IgD-negative memory B cell (primary cell): ENCODE measurements around the gene ADAP1. TPM values are rescaled to one million over a fixed set of nuclear protein-coding genes. Genes with fewer than 3 reads are reported as not detected.
"Not testable (repeated sequence)": the region's sequence is repeated elsewhere in the genome, so short reads cannot be mapped to it uniquely, and the experiment has no call there.

Experiments used
- H3K27ac Mint-ChIP-seq, 3 donors: one replicate each; pipeline ENCODE4 v1.8.0; 2020 to 2022; ENCODE audit warnings: mild to moderate bottlenecking in 3 of 3, mixed read lengths in 3 of 3, moderate library complexity in 1 of 3
- H3K27me3 Mint-ChIP-seq: one replicate; pipeline ENCODE4 v1.8.0; 2021; ENCODE audit warnings: mixed read lengths
- H3K36me3 Mint-ChIP-seq: one replicate; pipeline ENCODE4 v1.8.0; 2020; ENCODE audit warnings: mild to moderate bottlenecking, mixed read lengths
- H3K4me1 Mint-ChIP-seq, 3 donors: one replicate each; pipeline ENCODE4 v1.8.0; 2020 to 2022; ENCODE audit warnings: mixed read lengths in 3 of 3, mild to moderate bottlenecking in 1 of 3
- H3K4me3 Mint-ChIP-seq, 4 donors: one replicate each; pipeline ENCODE4 v1.8.0; 2020 to 2022; ENCODE audit warnings: mild to moderate bottlenecking in 4 of 4, mixed read lengths in 4 of 4, moderate library complexity in 3 of 4
- H3K9me3 Mint-ChIP-seq, 3 donors: one replicate each; pipeline ENCODE4 v1.8.0; 2020 to 2021; ENCODE audit warnings: mixed read lengths in 3 of 3, mild to moderate bottlenecking in 1 of 3
- polyA plus RNA-seq: library from polyadenylated mRNA; unstranded; fragments of 300-500 nt; fragmentation: Illumina TruSeq; gene quantifications from one replicate; pipeline ENCODE4 v1.2.3, GENCODE V29; 2021

ADAP1 gene
- polyA plus RNA-seq, 1 donor from 2014 or later = 6.4 TPM

DNA sequence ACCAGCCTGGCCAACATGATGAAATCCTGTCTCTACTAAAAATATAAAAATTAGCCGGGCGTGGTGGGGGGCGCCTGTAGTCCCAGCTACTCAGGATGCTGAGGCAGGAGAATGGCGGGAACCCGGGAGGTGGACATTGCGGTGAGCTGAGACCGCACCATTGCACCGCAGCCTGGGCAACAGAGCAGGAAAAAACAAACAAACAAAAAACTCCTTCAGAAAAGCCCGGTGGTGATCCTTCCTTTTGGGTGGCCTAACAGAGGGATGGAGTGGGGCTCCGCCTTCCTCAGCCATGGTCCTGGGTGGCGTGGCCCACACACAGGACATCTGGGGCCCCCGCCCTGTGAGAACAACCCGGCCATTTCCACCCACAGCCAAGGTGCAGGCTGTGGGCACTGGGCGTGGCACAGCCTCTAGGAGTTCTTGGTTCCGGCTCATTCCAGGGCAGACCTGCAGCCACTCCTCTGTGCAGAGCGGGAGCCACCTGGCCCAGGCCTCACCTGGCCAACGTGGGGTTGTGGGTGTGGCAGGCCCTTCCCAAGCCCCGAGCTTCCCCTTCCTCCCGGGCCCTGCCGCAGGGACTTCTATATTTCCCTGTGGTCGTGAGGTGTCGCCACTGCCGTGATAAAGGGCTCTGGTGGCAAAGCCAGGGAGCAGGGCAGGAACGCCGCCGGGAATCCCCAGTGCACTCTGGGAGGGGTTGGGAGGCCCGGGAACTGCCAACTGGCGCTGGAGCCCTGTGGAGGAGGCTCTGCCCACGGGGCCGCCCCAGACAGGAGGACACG is 40.6 kb downstream of the ADAP1 start:
- H3K27ac Mint-ChIP-seq = no peak overlapping the region
- H3K4me1 Mint-ChIP-seq = peaks cover 5 to 14% (median 11%) of the 10 kb centered on the region in 3 donors
- H3K4me3 Mint-ChIP-seq = peak overlapping the region in 1 of 4 donors; percentile 14
- no peaks in the 10 kb centered on the region for H3K36me3 Mint-ChIP-seq
- H3K9me3 Mint-ChIP-seq = no peaks in the 10 kb centered on the region
- no peaks in the 10 kb centered on the region for H3K27me3 Mint-ChIP-seq

DNA sequence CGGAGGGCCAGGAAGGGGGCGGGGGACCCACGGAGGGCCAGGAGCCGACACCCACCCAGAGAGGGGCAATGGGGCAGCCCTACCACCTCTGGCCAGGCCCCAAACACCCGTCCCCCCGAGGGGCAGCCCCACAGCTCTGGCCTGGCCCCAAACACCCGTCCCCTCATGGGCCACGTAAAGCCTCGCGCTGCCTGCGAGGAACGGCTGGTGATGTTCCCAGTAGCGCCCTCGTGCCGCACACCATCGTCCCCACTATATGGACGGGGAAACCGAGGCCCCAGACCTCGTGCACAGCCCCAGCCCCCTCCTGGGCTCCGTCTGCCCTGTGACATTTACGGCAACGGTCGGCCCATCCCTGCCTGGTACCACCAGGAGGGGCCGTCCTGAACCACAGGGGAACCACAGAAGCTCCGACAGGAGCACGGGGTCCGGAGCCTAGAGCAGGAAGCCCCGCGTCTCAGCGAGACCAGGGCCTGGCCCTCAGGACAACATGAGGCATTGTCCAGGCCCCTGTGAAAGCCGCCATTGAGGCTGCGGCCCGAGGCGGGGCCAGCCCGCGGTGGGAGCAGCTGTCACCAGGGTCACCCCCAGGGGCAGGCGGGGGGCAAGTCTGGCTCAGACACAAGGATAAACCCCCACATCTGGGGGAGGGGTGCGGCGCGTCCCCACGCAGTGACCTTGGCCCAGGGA is 42.5 kb downstream of the ADAP1 start:
- Mint-ChIP-seq H3K27ac (no peak overlapping the region), H3K4me1 (peaks cover 5 to 14% (median 11%) of the 10 kb centered on the region in 3 donors), H3K27me3 (no peaks in the 10 kb centered on the region), H3K4me3 (no peak overlapping the region), H3K9me3 (no peaks in the 10 kb centered on the region), H3K36me3 (no peaks in the 10 kb centered on the region)

DNA sequence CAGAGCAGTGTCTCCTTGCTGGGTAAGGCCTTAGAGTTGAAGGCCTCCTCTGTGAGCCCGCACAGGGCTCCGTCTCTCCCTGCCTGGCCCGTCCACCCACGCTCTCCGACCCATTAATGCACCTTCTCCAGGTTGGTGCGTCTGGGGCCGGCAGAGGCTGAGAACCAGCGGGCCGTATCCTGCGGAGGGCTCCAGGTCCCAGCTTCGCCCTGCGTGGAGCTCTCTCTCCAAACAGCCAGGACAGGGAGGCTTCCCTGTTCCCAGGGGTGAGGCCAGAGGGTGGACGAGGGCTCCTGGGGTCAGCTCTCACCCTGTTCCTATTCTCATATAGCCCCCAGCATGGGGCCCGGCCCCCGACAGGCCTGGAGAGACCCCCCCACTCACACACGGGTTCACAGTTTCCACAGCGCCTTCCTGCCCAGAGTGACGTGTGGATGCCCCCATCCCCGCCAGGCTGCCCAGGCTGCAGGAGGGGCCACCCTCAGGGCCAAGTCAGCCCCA is 43.5 kb downstream of the ADAP1 start:
- Mint-ChIP-seq H3K27ac (peak overlapping the region in 1 of 3 donors; percentile 86), H3K27me3 (no peaks in the 10 kb centered on the region), H3K9me3 (no peaks in the 10 kb centered on the region), H3K36me3 (no peaks in the 10 kb centered on the region), H3K4me1 (peaks cover 5 to 11% (median 11%) of the 10 kb centered on the region in 3 donors), H3K4me3 (peak overlapping the region in 1 of 4 donors; percentile 67)

DNA sequence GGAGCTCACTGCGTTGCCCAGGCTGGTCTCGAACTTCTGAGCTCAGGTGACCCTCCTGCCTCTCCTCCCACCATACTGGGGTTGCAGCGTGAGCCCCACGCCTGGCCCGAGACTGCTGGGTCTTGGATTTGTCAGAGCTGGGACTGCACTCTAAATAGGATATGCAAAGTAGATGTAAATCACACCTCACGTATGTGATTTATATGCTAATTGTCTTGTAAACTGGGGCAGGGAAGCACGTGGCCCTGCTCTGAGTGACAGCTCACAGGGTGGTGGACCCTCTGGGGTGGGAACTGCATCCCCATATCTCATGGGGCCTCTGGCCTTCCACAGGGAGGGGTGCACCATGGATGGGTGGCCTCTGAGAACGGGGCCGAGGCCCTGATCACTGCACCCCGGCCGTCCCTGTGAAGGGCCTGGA is 44.0 kb downstream of the ADAP1 start:
- H3K27me3 Mint-ChIP-seq = no peaks in the 10 kb centered on the region
- H3K4me3 Mint-ChIP-seq = peak overlapping the region; percentile 67 to 94 (median 82)
- peak overlapping the region; percentile 86 to 94 (median 90) for H3K27ac Mint-ChIP-seq
- no peaks in the 10 kb centered on the region for H3K36me3 Mint-ChIP-seq
- no peaks in the 10 kb centered on the region for H3K9me3 Mint-ChIP-seq
- peaks cover 5 to 11% (median 11%) of the 10 kb centered on the region in 3 donors for H3K4me1 Mint-ChIP-seq

DNA sequence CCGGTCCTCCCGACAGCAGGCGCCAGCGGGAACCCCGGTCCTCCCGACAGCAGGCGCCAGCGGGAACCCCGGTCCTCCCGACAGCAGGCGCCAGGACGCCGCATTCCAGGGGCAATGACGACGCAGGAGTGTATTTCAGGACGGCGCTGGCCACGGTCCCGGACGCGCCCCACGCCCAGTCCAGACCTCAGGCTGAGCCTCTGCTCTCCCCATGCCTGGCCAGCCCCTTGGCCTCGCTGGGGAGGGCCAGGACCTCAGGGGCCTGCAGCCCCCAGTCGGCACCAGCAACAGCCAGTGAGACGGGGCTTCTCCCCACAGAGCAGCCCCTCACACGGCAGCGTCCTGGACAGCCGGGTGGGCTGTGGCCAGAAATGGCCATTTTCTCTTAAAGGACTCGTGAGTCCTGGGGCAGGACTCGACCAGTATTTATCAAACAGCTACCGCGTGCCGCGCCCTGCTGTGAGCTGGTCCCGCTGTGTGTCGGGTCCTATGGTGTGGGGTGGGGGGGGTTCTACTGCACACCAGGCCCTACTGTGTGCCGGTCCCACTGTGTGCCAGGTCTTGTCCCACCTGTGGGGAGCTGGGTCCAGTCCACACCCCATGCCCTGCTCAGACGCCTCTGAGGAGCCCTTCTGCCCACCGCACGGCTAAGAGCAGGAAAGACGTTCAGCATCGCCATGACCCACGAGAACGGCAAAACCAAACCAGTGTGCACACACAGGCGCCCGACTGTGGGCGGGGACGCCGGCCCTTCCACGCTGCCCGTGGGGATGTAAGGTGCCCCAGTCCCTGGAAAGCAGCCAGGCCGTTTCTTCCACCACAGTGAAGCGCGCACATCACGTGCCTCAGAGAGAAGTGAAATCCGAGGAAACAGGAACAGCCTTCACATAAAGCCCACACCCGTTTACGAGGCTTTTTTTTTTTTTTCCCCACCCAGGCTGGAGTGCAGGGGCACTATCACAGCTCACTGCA is 44.8 kb downstream of the ADAP1 start:
- Mint-ChIP-seq H3K4me1 (peaks cover 5 to 11% (median 11%) of the 10 kb centered on the region in 3 donors), H3K36me3 (no peaks in the 10 kb centered on the region), H3K9me3 (no peaks in the 10 kb centered on the region), H3K4me3 (peak overlapping the region; percentile 67 to 94 (median 82)), H3K27ac (peak overlapping the region; percentile 86 to 94 (median 90)), H3K27me3 (peaks cover 1% of the 10 kb centered on the region)

DNA sequence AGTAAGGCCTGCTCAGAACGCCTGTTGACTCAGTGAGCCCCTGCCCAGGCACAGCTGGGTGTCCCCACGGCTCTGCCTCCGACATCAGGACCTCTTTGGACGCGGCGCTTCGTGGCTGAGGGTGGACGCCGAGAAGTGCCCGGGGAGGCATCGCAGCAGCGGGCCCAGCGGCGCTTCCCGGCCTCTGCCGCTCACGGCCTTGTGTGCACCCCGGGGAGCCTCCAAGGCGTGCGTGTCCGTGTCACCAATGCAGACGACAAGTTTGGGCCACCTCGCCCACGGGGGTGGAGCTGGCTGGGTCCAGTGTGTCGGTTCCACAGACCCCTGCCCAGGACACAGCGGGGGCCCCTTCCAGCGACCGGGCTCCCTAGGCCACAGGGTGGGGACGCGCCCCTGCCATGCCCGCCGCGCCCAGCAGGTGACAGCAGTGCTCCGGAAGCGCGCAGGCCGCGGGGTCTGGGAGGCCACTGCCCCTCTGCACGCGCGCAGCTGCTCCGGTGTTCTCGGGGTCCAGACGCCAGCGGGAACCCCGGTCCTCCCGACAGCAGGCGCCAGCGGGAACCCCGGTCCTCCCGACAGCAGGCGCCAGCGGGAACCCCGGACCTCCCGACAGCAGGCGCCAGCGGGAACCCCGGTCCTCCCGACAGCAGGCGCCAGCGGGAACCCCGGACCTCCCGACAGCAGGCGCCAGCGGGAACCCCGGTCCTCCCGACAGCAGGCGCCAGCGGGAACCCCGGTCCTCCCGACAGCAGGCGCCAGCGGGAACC is 45.7 kb downstream of the ADAP1 start:
- not testable (repeated sequence) for H3K36me3 Mint-ChIP-seq, H3K9me3 Mint-ChIP-seq, H3K27me3 Mint-ChIP-seq
- H3K27ac Mint-ChIP-seq = peak overlapping the region in 1 of 3 donors; percentile 51
- H3K4me3 Mint-ChIP-seq = peak overlapping the region in 3 of 4 donors; percentile 3 to 65 (median 50)
- H3K4me1 Mint-ChIP-seq = peaks cover 5 to 11% (median 11%) of the 10 kb centered on the region in 3 donors

GRCh38 chr7:908159-908581 is 46.3 kb downstream of the ADAP1 start:
- Mint-ChIP-seq H3K27me3 (peaks cover 1% of the 10 kb centered on the region), H3K4me3 (peak overlapping the region in 2 of 4 donors; percentile 50 to 65), H3K9me3 (no peaks in the 10 kb centered on the region), H3K27ac (peak overlapping the region in 1 of 3 donors; percentile 51), H3K36me3 (no peaks in the 10 kb centered on the region), H3K4me1 (peaks cover 5 to 11% (median 10%) of the 10 kb centered on the region in 3 donors)

DNA sequence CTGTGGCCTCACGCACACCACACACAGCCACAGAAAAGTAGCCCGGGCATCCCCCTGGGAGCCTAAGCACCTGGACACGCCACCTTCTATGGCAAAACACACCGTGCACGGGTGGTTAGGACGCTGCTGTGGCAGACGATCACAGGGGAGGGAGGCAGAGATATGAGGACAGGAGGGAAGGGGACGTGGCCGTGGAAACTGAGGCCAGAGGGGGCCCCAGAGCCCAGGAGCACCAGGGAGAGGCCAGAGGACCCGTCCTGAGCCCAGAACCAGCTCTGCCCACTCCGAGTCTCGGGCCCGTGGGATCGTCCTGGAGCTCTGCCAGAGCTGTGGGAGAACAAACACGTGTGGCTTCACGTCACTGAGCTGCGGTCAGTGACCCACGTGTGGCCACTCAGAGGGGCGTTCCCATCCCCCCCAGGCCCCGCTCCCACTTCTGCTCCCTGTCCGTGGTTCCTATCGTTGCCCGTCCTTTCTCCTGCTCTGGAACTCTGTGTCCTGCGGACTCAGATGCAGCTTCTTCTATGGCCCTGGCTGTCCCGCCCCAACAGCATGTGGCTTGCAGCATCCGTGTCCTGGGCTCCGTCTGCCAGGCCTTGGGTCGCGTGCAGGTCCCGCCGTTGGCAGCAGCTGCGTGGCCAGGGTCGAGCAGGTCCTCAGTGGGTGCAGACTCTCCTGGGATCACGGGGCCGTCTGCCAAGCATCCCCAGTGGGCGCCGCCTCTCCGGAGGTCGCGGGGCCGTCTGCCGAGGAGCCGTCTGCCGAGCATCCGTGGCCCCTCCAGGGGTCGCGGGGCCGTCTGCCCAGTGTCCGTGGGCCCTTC is 47.1 kb downstream of the ADAP1 start:
- Mint-ChIP-seq H3K36me3 (peaks cover 3% of the 10 kb centered on the region), H3K4me1 (peaks cover 5 to 11% (median 10%) of the 10 kb centered on the region in 3 donors), H3K27ac (peak overlapping the region in 1 of 3 donors; percentile 74), H3K4me3 (peak overlapping the region in 2 of 4 donors; percentile 9 to 41), H3K9me3 (no peaks in the 10 kb centered on the region), H3K27me3 (peaks cover 1% of the 10 kb centered on the region)

- H3K4me1 Mint-ChIP-seq = peaks cover 5 to 11% (median 10%) of the 10 kb centered on the region in 3 donors
- no peaks in the 10 kb centered on the region for H3K9me3 Mint-ChIP-seq
- H3K4me3 Mint-ChIP-seq = peak overlapping the region in 1 of 4 donors; percentile 9
- H3K36me3 Mint-ChIP-seq = peaks cover 3% of the 10 kb centered on the region
- peaks cover 1% of the 10 kb centered on the region for H3K27me3 Mint-ChIP-seq
- H3K27ac Mint-ChIP-seq = peak overlapping the region in 1 of 3 donors; percentile 74
Observed at GRCh38 chr7:906776-907157, 47.7 kb downstream of the ADAP1 start.

DNA sequence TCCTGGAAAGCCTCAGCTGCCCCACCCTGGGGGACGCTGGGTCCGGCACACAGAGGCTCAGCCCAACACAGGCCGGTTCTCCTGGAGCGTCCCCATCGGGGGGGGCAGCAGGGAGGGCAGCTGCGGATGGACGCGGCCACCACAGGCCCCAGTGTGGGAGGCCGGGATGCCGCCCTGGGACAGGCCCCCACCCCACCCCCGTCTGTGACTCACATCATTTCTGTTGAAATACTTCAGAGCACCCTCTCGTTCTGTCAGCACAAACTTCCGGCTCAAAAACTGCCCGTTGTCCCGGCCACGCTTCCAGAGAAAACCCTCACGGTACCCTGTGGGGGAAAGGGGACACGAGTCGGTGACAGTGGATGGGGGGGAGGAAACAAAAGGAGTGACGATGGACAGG is 49.6 kb downstream of the ADAP1 start:
- peaks cover 3% of the 10 kb centered on the region for H3K36me3 Mint-ChIP-seq
- no peaks in the 10 kb centered on the region for H3K9me3 Mint-ChIP-seq
- H3K27me3 Mint-ChIP-seq = peaks cover 1% of the 10 kb centered on the region
- H3K4me3 Mint-ChIP-seq = no peak overlapping the region
- no peak overlapping the region for H3K27ac Mint-ChIP-seq
- H3K4me1 Mint-ChIP-seq = peaks cover under 1 to 3% (median 2%) of the 10 kb centered on the region in 3 donors

GRCh38 chr7:903921-904755 is 50.3 kb downstream of the ADAP1 start:
- Mint-ChIP-seq H3K9me3 (no peaks in the 10 kb centered on the region), H3K4me1 (no peaks in the 10 kb centered on the region), H3K36me3 (peaks cover 3% of the 10 kb centered on the region), H3K4me3 (no peak overlapping the region), H3K27ac (no peak overlapping the region), H3K27me3 (peaks cover 1% of the 10 kb centered on the region)

DNA sequence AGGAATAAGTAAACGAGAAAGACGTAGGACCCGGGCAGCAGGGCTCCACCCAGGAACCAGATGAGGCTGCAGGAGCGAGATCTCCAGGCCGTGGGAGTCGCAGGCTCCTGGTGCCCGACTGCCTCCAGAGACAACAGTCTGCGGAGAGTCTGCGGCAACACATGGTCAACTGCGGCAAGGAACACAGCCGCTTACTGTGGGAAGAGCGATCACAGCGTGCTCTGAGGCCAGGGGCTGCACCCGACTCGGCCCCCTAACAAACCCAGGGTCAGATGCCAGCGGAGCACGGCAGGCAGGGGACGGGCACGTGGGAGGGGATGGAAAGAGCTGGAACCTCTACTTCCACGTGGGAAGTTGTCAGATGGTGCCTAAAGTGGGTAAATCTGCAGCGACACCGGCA is 51.5 kb downstream of the ADAP1 start:
- no peaks in the 10 kb centered on the region for H3K4me1 Mint-ChIP-seq
- no peaks in the 10 kb centered on the region for H3K9me3 Mint-ChIP-seq
- peak overlapping the region in 1 of 3 donors; percentile 81 for H3K27ac Mint-ChIP-seq
- peaks cover 1% of the 10 kb centered on the region for H3K27me3 Mint-ChIP-seq
- H3K36me3 Mint-ChIP-seq = peaks cover 3% of the 10 kb centered on the region
- H3K4me3 Mint-ChIP-seq = no peak overlapping the region
